Left lung (tissue), 10 donors: Measurements from ENCODE around the gene ECE1. TPM values are rescaled to one million over a fixed set of nuclear protein-coding genes. Genes with fewer than 3 reads are reported as not detected.

ENCODE experiments used
- ATAC-seq: fragments of 200-7000 bp; cut with Tn5 transposase; one replicate; pipeline ENCODE4 v1.9.1; 2020; ENCODE audit warnings: moderate library complexity
- DNase-seq, 4 donors: peaks; one replicate each; pipeline ENCODE4 v3.0.0-alpha.2; 2013 to 2020
- H3K27ac ChIP-seq, 2 donors: fragments of 200-600 bp; sonication (generic) in 1 of 2; one replicate each; pipeline versions ENCODE4 v1.5.0 to v1.8.0; 2020 to 2021
- H3K27me3 ChIP-seq, 2 donors: fragments of 200-600 bp; sonication (generic) in 1 of 2; one replicate each; pipeline versions ENCODE4 v1.5.0 to v1.8.0; 2020 to 2021
- H3K36me3 ChIP-seq, 2 donors: fragments of 200-600 bp; sonication (generic) in 1 of 2; one replicate each; pipeline versions ENCODE4 v1.5.0 to v1.8.0; 2020 to 2021
- H3K4me1 ChIP-seq, 2 donors: fragments of 200-600 bp; one replicate each; pipeline ENCODE4 v1.8.0; 2021
- H3K4me3 ChIP-seq, 2 donors: fragments of 200-600 bp; sonication (generic) in 1 of 2; one replicate each; pipeline versions ENCODE4 v1.5.0 to v1.8.0; 2020 to 2021; ENCODE audit warnings: mild to moderate bottlenecking in 1 of 2
- H3K9me3 ChIP-seq, 2 donors: fragments of 200-600 bp; sonication (generic) in 1 of 2; one replicate each; pipeline versions ENCODE4 v1.5.0 to v1.8.0; 2020 to 2021
- CTCF ChIP-seq, 2 donors: fragments of 200-600 bp; sonication (generic) in 1 of 2; IDR thresholded peaks; one replicate each; pipeline versions ENCODE4 v1.5.0 to v1.8.0; 2021; ENCODE audit warnings: antibody characterized with exemption in 2 of 2
- intact Hi-C, 2 donors: fragments of 100-400 bp; cut with DNase I; formaldehyde crosslinking; loops; one replicate each; pipeline versions ENCODE4 v1.11.2 to v1.14.2; 2022
- polyA plus RNA-seq, 6 donors: library from polyadenylated mRNA; unstranded; fragments of 120-200 nt; gene quantifications; one replicate each; pipeline ENCODE4 v1.2.1, GENCODE V29; 2013; ENCODE audit not compliant: insufficient read length in 6 of 6
- total RNA-seq, 2 donors: library from RNA; stranded (reverse); fragmentation: NEBNext Ultra II Directional; extraction: Animal tissue kit (Norgen Biotek cat#: 25700); gene quantifications; one replicate each; pipeline ENCODE4 v1.2.1, GENCODE V29; 2021
- donor health status: DM: no; HTN: yes; CAD: no.
- donor health status: DM: no; HTN: no; CAD: no.

ECE1 gene
- total and polyA plus RNA-seq, 8 donors: 76.7 to 107 (median 83.3) TPM

GRCh38 chr1:21240706-21241105 is 49.6 kb downstream of the ECE1 start:
- DNase-seq (no peak), ATAC-seq (no peak)
- Histone ChIP-seq H3K9me3 (no peaks in the 10 kb centered on the region), H3K36me3 (peaks cover 0 to 100% of the 10 kb centered on the region in 2 donors), H3K27ac (no peak overlapping the region), H3K4me1 (no peaks in the 10 kb centered on the region), H3K4me3 (no peak overlapping the region), H3K27me3 (no peaks in the 10 kb centered on the region)
- intact Hi-C loops: no loop called here
- no peak for TF ChIP-seq CTCF (IDR thresholded peaks at IDR 0.05)

- DNase-seq: no peak
- no peak overlapping the region for H3K4me3 ChIP-seq
- no peaks in the 10 kb centered on the region for H3K27me3 ChIP-seq
- no peak for TF ChIP-seq CTCF (IDR thresholded peaks at IDR 0.05)
- intact Hi-C loops: no loop called here
- no peak overlapping the region for H3K27ac ChIP-seq
- ATAC-seq: no peak
- H3K9me3 ChIP-seq: no peaks in the 10 kb centered on the region
- no peaks in the 10 kb centered on the region for H3K4me1 ChIP-seq
- H3K36me3 ChIP-seq: peaks cover 0 to 100% of the 10 kb centered on the region in 2 donors
Observed at GRCh38 chr1:21239221-21239620, 51.0 kb downstream of the ECE1 start.

- TF ChIP-seq CTCF (IDR thresholded peaks at IDR 0.05): no peak
- DNase-seq: no peak
- Histone ChIP-seq H3K27me3 (no peaks in the 10 kb centered on the region), H3K4me3 (no peak overlapping the region), H3K27ac (no peak overlapping the region), H3K36me3 (peaks cover 0 to 100% of the 10 kb centered on the region in 2 donors), H3K4me1 (no peaks in the 10 kb centered on the region), H3K9me3 (no peaks in the 10 kb centered on the region)
- intact Hi-C loops: no loop called here
- ATAC-seq: no peak
Observed at GRCh38 chr1:21238141-21238800, 52.0 kb downstream of the ECE1 start.

- Histone ChIP-seq H3K9me3 (no peaks in the 10 kb centered on the region), H3K27ac (no peak overlapping the region), H3K27me3 (no peaks in the 10 kb centered on the region), H3K4me1 (no peaks in the 10 kb centered on the region), H3K4me3 (no peak overlapping the region), H3K36me3 (peaks cover 0 to 100% of the 10 kb centered on the region in 2 donors)
- ATAC-seq (no peak), DNase-seq (no peak)
- no peak for TF ChIP-seq CTCF (IDR thresholded peaks at IDR 0.05)
- intact Hi-C loops: no loop called here
Observed at GRCh38 chr1:21237446-21238088, 52.7 kb downstream of the ECE1 start.

GRCh38 chr1:21236178-21236577 is 54.1 kb downstream of the ECE1 start:
- Histone ChIP-seq H3K27ac (no peak overlapping the region), H3K9me3 (no peaks in the 10 kb centered on the region), H3K4me1 (no peaks in the 10 kb centered on the region), H3K27me3 (no peaks in the 10 kb centered on the region), H3K36me3 (peaks cover 0 to 100% of the 10 kb centered on the region in 2 donors), H3K4me3 (no peak overlapping the region)
- intact Hi-C loops: no loop called here
- DNase-seq: no peak
- TF ChIP-seq CTCF (IDR thresholded peaks at IDR 0.05): no peak
- ATAC-seq: no peak
